ENCODE data around the gene PHETA1. TPM values are rescaled to one million over a fixed set of nuclear protein-coding genes. Genes with fewer than 3 reads are reported as not detected.
A peak's percentile ranks its signal among the peaks of the same experiment; 100 is the strongest.

The PHETA1 gene
- total RNA-seq, 1 donor from 2014 or later = 5.6 TPM

- H3K27me3 ChIP-seq = no peaks in the 10 kb centered on the region
- peak overlapping the region; percentile 72 for H3K27ac ChIP-seq
- peak overlapping the region; percentile 55 to 91 for H3K4me3 ChIP-seq
- TF ChIP-seq, protein P1, sequence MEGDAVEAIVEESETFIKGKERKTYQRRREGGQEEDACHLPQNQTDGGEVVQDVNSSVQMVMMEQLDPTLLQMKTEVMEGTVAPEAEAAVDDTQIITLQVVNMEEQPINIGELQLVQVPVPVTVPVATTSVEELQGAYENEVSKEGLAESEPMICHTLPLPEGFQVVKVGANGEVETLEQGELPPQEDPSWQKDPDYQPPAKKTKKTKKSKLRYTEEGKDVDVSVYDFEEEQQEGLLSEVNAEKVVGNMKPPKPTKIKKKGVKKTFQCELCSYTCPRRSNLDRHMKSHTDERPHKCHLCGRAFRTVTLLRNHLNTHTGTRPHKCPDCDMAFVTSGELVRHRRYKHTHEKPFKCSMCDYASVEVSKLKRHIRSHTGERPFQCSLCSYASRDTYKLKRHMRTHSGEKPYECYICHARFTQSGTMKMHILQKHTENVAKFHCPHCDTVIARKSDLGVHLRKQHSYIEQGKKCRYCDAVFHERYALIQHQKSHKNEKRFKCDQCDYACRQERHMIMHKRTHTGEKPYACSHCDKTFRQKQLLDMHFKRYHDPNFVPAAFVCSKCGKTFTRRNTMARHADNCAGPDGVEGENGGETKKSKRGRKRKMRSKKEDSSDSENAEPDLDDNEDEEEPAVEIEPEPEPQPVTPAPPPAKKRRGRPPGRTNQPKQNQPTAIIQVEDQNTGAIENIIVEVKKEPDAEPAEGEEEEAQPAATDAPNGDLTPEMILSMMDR (IDR thresholded peaks at IDR 0.05) = no peak
- TF ChIP-seq POLR2AphosphoS5 (IDR thresholded peaks at IDR 0.05; ENCODE audit: insufficient read depth in 1 of 2, low read depth in 1 of 2) (no peak), POLR2A (IDR thresholded peaks at IDR 0.05) (no peak)
- DNase-seq (ENCODE audit: extremely low spot score in 2 of 2) = no peak
- H3K4me1 ChIP-seq = peaks cover 31% of the 10 kb centered on the region
- H3K36me3 ChIP-seq = peaks cover 0 to 4% of the 10 kb centered on the region in 2 donors
- intact Hi-C loops (cut with DNase I) = no loop called here
- no peaks in the 10 kb centered on the region for H3K9me3 ChIP-seq
Observed at GRCh38 chr12:111368291-111368787, 556 bp downstream of the PHETA1 start.

GRCh38 chr12:111367661-111368221 lies 1.2 kb downstream of the PHETA1 start:
- intact Hi-C loops (cut with DNase I) = no loop called here
- TF ChIP-seq, protein P1 (IDR thresholded peaks at IDR 0.05) = no peak
- no peak for TF ChIP-seq POLR2A (IDR thresholded peaks at IDR 0.05)
- no peak for TF ChIP-seq POLR2AphosphoS5 (IDR thresholded peaks at IDR 0.05; ENCODE audit: insufficient read depth in 1 of 2, low read depth in 1 of 2)
- Histone ChIP-seq H3K36me3 (peaks cover 0 to 10% of the 10 kb centered on the region in 2 donors), H3K4me1 (peaks cover 31% of the 10 kb centered on the region), H3K27ac (no peak overlapping the region), H3K4me3 (peak overlapping the region; percentile 55 to 91), H3K27me3 (no peaks in the 10 kb centered on the region), H3K9me3 (no peaks in the 10 kb centered on the region)
- DNase-seq (ENCODE audit: extremely low spot score in 2 of 2) = no peak

GRCh38 chr12:111366583-111366982 lies 2.3 kb downstream of the PHETA1 start:
- no peak overlapping the region for H3K27ac ChIP-seq
- H3K27me3 ChIP-seq = no peaks in the 10 kb centered on the region
- TF ChIP-seq POLR2AphosphoS5 (IDR thresholded peaks at IDR 0.05; ENCODE audit: insufficient read depth in 1 of 2, low read depth in 1 of 2) (no peak), POLR2A (IDR thresholded peaks at IDR 0.05) (no peak)
- TF ChIP-seq, protein P1 (IDR thresholded peaks at IDR 0.05) = no peak
- H3K9me3 ChIP-seq = no peaks in the 10 kb centered on the region
- no peak for DNase-seq (ENCODE audit: extremely low spot score in 2 of 2)
- peaks cover 31% of the 10 kb centered on the region for H3K4me1 ChIP-seq
- no peak overlapping the region for H3K4me3 ChIP-seq
- intact Hi-C loops (cut with DNase I) = no loop called here
- H3K36me3 ChIP-seq = peaks cover 0 to 17% of the 10 kb centered on the region in 2 donors

DNA sequence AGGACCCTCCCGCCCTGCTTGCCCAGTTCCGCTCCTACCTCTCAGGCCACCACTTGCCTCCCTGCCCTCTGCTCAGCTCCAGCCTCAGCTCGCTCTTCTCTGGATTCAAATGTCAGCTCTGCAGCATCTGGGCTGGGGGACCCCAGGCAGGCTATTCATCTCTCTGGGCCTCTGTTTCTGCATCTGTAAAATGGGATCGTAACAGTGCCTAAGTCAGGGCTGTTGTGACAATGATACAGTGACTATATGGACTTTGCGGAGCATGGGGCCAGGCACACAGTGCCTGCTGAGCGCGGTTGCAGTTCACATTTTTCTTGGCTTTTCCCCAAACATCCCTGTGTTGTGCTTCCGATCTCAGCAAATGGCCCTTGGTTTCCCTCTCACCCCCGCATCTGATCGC lies 2.8 kb downstream of the PHETA1 start:
- no peaks in the 10 kb centered on the region for H3K9me3 ChIP-seq
- H3K4me3 ChIP-seq = no peak overlapping the region
- H3K27ac ChIP-seq = no peak overlapping the region
- DNase-seq (ENCODE audit: extremely low spot score in 2 of 2) = no peak
- peaks cover 31% of the 10 kb centered on the region for H3K4me1 ChIP-seq
- no peaks in the 10 kb centered on the region for H3K27me3 ChIP-seq
- H3K36me3 ChIP-seq = peaks cover 0 to 17% of the 10 kb centered on the region in 2 donors
- intact Hi-C loops (cut with DNase I) = no loop called here
- TF ChIP-seq, protein P1 (IDR thresholded peaks at IDR 0.05) = no peak
- TF ChIP-seq POLR2AphosphoS5 (IDR thresholded peaks at IDR 0.05; ENCODE audit: insufficient read depth in 1 of 2, low read depth in 1 of 2) = no peak
- TF ChIP-seq POLR2A (IDR thresholded peaks at IDR 0.05) = no peak

DNA sequence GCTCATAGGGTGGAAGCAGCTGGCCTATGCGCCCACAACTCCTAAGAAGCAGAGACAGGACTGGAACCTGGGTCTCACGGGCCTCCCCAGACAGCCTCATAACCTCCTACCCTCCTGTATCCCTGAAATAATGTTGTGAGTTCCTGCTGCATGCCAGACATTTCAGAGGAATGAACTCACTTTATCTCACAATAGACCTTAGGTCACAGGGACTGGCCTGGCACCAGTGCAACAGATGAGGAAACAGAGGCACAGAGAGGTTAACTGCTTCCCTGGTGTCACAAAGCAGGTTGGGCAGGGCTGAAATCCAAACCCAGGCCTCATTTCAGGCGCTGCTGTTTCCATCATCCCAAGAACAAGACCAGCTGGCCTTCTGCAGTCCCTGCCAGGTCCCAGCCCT lies 5.3 kb downstream of the PHETA1 start:
- Histone ChIP-seq H3K27ac (no peak overlapping the region), H3K4me1 (peaks cover 22% of the 10 kb centered on the region), H3K36me3 (peaks cover 0 to 17% of the 10 kb centered on the region in 2 donors), H3K4me3 (no peak overlapping the region), H3K9me3 (no peaks in the 10 kb centered on the region), H3K27me3 (no peaks in the 10 kb centered on the region)
- no peak for DNase-seq (ENCODE audit: extremely low spot score in 2 of 2)
- intact Hi-C loops (cut with DNase I) = no loop called here
- no peak for TF ChIP-seq POLR2AphosphoS5 (IDR thresholded peaks at IDR 0.05; ENCODE audit: insufficient read depth in 1 of 2, low read depth in 1 of 2)
- TF ChIP-seq POLR2A (IDR thresholded peaks at IDR 0.05) = no peak
- TF ChIP-seq, protein P1 (IDR thresholded peaks at IDR 0.05) = no peak

Data from vagina (tissue), 2 donors.